HG02884 (cell line): ENCODE results near the gene SSTR5.

Experiments used
- ATAC-seq: cut with Tn5 transposase; IDR thresholded peaks from one replicate; pipeline ENCODE4 v1.9.1; 2021; ENCODE audit warnings: mild to moderate bottlenecking, moderate library complexity; ENCODE audit not compliant: unreplicated experiment

Gene SSTR5

DNA sequence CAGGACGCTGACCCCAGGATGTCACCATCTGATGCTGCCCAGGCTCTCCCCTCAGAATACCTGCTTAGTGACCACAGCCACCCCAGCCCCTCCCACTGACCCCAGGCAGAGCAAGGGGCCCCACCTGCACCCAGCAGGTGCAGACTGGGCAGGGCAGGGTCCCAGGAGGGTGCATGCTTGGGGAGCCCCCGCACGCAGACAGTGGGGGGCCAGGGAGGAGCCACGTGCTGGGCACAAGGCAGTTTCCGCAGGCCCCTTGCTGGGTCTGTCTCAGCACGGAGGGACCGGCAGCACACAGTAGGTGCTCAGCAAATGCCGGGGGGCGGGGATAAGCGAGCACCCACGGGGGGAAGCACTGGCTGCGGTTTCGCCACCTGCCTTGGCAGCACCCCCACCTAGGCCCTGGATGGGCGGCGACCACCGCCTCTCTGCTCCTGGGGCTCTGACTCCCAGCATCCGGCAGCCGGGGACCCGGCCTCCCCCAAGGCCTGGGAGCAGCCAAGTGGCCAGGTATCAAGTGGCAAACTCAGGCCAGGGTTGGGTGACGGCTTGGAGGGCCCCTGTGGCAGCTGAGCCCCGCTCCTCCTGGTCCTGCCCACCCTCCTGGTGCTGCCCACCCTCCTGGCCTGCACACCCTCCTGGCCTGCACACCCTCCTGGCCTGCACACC, 18.7 kb upstream of the SSTR5 start:
- ATAC-seq, result no peak

DNA sequence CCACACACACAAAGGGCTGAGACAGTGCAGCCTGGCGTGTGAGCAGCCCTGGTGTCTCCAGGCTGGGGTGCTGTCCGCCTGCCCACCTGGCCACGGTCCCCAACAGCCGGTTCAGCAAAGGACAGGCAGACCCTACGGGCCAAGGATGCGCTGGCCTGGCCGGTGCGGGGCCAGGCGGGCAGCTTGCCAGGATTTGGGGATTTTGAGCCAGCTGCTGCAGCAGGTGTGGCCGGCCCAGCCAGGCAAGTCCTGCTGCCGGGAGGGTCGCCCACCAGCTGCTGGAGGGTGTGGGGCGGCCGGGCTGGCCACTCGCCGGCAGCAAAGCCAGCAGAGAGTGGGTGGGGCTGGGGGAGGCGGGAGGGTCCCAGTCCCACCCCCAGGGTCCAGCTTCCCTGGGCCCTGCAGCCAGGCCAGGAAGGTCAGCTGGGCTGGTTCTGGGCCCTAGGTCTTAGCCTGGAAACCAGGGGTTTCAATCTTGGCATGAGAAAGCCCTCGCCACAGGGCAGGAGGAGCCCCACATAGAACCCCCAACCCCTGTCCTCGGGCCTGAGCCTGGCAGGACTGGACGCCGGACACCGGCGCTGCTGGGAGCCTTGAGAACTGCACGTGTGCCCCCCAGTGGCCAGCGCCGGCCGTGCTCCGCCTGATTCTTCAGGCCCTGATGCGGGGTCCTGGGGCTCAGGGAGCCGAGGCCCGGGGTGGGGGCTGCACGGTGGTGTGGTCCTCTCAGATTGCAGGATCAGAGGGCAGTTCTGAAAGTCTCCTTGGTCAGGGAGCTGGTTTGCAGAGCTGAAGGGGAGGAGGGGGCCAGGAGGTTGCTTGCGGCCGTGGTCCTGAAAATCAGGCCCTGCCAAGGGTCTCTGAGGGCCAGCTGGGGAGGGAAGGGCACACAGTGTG, 17.6 kb upstream of the SSTR5 start:
- no peak for ATAC-seq

DNA sequence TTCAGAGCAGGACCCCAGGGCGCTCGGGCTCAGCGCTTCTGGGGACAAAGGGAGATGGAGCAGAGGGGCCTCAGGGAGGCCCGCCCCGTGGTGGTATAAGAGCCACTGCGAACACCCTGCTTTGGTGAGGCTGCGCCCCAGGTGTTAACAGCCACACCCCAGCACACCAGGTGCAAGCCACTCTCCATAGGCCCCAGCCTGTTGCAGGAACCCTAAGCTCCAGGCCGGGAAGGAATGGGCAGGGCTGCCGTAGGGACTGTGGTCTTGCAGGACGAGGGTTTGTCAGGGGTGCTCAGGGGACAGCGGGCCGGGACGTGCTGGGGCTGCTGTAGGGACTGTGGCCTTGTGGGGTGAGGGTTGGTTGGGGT, 17.0 kb upstream of the SSTR5 start:
- ATAC-seq, result no peak

DNA sequence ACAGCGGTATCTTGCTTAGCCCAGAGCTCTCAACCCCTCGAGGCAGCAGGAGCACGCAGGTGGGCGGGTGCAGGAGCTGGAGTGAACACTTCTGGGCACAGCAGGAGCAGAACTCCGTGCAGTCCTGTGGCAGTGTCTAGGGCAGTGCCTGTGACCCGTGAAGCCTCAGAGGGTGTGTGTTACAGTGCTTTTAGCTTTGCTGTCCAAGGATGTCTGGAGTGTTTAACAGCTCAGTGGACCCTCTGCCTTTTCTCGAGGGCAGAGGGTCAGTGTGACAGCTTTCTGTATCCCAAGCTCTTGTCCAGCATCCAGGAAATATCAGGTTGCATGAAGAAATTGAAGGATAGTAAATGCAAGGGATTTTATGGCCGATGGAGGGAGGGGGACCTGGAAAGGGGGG, 16.4 kb upstream of the SSTR5 start:
- no peak for ATAC-seq

DNA sequence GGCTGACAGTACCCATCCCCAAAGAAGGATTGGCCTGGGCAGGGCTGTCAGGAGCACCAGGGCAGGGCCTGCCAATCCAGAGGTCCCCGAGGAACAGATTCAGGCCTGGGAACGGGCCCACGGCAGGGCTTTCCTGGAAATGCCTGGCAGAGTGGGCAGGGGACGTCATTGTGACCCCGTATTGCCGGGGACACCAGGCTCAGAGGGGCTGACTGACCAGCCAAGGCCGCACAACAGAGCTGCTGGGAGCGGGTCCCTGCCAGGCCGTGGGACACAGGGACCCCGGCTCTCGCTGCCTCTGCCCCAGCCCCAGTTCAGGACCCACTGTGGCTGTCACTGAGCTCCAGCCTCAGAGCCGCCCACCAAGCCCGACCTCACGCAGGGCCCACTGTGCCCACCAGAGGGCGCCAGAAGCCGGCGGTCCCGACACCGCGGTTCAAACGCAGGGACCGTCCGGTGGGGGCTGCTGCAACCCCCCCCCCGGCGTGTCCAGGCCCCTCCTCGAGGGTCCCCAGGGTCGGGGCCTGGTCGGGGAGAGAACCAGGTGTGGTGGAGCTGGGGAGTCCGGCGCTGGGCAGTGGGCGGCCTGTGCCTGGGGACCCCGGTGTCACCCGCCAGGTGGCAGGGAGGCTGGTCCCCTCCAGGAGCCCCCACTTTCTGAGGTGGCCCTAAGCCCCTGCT, 15.2 kb upstream of the SSTR5 start:
- ATAC-seq, result no peak

DNA sequence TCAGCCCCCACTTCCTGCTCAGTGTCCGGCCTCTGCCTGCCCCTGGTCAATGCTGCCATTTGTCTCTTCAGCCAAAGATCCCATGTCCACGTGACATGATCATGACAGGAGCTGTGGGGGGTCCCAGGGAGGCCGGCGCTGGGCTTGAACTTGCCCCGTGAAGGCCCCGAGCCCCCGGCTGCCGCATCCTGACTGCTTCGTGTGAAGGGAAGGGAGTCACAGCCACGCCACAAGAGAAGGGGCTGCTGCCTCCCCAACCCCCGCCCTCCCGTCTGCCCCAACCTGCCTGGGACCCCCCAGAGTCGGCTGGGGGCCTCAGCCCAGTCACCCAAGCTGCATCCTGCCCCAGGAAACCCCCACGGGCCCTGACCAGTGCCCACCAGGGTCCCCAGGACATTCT, 14.3 kb upstream of the SSTR5 start:
- ATAC-seq, result no peak

DNA sequence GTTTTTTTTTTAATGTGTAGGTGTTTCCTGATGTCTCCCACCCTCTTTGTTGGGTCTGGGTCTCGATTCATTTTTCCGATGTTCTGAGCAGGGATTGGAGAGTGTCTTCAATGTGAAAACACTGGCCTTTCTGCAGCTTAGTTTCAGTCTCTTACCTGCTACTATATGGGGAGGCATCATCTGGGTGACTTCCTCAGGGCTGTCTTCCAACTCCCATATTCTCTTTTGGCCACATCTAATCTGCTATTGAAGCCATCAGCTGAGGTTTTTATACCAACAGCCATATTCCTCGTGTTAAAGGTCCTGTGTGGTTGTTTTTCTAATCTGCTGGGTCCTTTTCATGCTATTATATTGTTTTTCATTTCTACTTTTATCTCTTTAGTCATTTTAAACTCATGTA, 13.2 kb upstream of the SSTR5 start:
- no peak for ATAC-seq

DNA sequence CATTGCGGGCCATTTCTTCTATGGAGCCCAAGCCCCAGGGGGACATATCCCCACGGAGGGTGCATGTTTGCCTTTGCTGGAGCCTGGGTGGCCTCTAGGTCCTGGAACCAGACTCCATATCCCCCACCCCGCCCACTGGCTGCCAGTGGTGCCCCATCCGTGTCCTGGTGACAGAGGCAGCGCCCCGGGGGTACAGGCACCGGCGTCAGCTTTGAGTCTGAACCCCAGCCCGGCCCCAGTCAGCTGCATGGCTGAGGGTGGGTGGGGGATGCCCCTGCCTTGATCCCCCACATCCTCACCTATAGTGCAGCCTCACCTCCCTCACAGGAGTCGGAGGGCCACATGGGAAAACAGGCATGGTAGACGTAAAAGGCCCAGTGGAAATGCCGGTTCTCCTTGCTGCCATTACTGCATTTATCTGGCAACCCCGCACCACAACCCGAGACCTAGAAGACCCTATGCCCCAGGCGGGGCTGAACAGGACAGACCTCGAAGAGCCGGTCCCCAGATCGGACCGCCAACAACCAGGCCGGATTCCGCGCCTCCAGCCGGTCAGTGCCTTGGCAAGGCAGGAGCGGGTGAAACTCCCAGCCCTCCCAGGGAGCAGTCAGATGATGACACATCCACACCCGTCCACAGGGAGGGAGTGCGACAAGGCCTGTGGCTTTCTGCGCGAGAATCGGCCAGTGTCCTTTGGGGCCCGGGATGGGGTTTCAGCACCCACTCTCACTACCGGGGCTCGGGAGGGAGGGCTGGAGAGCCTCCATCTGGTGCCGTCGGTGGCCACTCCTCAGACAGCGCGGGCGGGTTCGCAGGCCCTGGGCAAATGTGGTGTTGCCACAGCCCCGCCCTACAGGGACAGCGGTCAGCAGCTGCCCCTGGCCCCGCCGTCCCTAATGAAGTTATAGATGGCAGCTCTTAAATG, 11.9 kb upstream of the SSTR5 start:
- ATAC-seq, result no peak

DNA sequence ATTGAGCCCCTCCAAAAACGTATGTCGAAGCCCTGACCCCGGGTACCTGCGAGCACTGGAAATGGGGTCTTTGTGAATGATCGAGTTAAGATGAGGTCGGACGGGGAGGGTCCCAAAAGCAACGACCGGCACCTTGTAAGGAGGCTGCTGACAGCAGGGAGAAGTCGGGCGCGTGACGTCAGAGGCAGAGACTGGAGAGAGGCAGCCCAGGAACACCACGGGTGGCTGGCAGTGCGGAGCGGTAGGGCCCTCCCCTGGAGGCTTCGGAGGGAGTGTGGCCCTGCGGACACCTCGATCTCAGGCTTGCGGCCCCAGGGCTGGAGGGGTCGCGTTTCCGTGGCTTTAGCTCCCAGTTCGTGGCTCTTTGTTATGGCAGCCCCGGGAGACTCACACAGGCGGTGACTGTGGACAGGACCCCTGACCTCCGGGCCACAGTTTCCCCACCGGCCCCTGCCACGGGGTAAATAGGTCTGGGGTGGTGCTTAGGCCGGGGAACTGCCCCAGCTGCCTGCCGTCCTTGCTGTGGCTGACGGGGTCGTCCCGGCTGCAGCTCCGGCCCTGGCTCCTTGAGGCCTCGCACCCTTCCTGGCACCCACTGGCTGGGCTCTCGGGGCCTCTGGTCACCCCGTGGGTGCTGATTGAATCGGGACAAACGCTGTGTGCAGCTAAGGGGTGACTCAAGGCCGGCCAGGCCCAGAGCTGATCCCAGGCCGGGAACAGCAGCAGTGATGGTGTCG, 10.6 kb upstream of the SSTR5 start:
- no peak for ATAC-seq

DNA sequence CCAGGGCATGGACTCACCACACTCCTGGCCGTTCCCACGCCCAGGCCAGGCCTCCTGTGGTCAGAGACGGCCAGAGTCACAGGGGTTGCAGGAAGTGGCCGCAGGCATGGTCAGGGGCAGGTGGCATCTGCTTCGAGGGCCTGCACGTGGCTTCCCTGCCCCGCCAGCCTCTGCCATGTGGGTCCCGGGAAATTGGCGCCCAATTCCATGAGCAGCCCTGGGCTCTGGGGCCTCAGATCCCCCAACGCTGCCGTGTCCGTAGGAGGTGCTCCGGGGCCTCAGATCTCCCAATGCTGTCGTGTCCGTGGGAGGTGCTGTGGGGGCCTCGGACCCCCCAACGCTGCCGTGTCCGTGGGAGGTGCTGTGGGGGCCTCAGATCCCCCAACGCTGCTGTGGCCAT, 9.7 kb upstream of the SSTR5 start:
- no peak for ATAC-seq

DNA sequence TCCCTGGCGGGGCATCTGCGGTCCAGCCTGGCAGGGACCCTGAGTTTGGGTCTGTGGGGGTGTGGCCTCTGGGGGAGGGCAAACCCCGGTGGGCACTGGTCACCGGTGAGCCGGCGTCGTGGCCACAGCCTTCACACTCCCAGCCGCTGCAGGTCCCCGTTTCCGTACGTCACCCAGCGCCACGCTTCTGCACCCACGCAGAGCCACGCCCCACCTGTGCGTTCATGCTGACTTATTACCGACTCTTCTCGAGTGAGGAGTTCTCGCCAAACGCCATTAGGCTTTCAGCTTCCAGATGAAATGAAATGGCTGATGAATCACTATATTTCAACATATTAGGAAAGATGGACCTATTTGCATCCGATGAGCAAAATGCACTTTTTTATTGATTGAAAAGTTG, 8.8 kb upstream of the SSTR5 start:
- no peak for ATAC-seq

DNA sequence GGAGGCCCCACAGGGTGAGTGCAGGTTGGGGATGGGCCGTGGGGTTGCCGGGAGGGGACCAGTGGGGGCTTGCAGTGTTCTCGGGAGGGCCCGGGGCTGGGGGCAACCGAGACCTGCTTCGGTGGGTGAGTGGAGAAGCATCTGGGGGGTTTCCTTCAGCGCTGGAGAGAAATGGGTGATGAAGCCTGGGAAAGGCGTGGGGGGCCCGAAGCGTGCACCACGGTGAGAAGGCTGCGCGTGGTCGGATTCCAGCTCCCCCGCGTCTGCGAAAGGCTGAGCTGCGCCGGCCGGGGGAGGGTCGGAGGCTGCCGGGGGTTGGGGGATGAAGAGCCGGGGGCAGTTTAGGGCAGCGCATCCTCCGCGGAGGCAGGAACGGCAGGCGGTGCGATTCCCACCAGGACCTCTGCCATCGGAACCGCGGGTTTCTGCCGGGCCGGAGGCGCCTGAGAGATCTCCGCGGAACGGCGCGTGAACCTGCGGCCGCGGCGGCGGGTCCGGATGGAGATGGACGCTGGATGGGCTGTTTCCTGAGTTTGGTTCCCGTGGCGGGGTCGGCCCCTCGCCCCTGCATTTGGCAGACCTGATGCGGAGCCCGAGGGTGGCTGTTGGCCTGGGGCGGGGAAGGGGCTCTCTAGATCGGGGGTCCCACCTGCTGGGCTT, 6.9 kb upstream of the SSTR5 start:
- no peak for ATAC-seq

DNA sequence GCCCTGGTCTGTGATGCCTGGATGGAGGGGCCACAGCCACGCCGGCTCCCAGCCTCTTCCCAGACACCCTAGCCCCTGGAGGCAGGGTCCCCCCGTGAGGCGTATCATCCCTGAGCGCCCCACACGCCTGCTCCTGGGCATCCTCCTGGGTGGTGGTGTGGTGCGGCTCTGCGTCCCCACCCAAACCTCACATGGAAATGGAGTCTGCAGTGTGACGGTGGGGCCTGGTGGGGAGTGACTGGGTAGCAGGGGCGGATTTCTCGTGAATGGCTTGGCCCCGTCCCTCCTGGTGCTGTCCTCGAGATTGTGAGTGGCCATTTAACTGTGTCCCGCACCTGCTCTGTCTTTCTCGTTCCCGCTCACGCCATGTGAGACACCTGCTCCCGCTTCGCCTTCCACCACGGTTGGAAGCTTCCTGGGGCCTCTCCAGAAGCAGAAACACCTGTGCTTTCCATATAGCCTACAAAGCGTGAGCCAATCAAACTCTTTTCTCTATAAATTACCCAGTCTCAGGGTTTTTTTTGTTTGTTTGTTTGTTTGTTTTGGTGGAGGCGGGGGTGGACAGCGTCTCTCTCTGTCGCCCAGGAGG, 5.9 kb upstream of the SSTR5 start:
- no peak for ATAC-seq

DNA sequence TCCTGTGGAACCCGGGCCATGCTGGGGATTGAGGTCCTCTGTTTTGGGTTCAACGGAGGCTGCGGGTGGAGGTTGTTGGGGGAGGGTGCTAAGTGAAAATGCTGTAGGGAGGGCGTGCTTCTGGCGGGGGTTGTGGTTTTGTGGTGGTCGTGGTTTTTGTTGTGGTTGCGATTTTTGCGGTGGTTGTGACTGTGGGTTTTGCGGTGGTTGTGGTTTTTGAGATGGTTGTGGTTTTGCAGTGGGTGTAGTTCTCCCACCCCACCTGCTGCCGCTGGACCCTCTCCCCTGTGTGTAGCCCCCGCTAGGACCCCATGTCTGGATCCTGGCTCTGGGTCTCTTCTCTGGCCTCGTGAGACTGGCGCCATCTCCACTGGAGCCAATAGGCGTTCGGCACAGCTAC, 4.9 kb upstream of the SSTR5 start:
- no peak for ATAC-seq

DNA sequence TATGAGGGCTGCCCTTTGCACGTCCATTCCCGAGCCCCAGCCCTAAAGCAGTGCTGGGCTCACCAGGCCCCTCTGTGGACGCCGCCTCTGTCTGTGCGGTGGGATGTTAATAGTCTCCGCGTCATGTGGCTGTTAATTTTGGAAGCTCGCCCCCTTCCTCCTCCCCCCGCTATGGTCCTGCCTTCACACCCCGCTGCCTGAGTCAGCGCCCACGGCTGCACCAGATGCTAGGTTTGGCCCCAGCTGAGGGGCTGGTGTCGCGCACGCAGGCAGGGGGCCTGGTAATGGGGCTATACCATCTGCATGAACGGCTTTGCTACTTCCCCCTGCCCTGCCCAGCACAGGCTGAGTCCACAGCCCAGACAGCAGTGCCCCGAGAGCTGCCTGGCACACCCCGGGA, 4.1 kb upstream of the SSTR5 start:
- no peak for ATAC-seq

DNA sequence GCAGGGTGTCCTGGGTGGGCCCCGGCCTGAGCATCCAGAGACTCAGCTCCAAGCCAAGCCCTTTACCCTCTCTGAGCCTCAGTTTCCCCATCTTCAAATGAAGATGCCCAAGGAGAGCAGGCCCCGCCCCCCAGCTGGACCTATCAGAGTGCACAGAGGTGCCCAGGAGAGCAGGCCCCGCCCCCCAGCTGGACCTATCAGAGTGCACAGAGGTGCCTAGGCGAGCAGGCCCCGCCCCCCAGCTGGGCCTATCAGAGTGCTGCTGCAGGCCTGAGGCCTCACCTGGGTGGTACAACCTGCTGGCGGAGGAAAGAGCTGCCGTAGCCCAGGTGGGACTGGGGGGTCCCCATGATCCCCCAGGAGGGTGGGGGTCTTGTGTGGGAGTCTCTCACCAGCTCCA, 3.4 kb upstream of the SSTR5 start:
- no peak for ATAC-seq

DNA sequence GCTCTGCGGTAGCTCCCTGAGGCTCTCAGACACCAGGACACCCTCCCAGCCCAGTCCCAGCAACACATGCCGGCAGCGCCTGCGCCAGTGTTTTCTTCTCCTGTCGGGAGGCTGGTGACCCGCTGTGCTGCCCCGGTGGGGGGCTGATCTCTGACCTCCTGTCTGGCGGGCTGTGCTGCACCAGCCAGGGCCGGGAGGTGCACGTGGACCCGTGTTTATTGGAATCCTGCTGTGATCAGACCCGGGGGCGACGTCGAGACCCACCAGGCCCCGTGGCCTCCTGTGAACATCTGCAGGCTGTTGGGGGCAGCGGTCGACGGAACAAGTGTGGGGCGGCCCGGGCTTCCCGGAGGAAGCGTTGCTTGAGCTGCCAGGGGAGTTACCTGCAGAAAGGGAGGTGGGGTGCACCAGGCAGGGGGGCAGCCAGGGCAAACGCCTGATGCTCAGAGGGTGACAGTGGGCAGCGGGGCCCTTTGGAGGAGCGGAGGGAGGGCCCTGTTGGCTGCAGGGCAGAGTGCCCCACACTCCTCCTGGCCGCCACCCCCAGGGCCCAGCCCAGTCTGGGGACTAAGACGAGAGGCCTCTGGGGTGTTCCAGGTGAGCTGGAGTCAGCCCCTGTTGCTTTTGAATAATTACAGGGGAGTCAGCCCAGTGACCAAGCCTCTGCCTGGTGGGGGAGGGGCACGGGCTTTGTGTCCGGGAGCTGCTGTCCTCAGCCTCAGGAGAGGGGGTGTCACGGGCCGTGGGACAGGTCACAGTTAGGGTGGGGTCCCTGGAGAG, 2.3 kb upstream of the SSTR5 start:
- no peak for ATAC-seq

DNA sequence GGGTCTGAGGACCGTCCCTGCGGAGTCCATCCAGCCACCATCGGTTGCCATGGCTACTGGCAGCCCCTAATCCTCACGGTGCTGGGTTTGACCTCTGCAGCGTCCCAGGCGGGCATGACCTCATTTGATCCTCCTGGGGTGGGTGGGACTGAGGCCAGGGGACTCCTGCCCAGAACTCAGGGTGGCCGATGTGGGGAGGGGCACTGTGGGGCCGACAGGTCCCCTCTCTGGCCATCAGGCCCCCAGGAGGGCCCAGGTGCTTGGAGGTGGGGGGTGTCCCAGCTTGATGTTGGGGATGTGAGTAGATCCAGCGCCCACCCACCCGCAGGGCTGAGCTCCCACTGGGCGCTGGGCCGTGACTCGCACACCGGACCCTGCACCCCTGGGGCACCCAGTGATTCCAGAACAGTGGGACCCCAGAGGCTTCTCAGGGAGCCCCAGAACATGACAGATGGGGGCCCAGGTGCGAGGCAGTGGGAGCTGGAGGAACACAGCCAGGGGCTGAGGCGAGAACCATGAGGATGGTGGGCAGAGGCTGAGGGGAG, 1.6 kb upstream of the SSTR5 start:
- ATAC-seq, result no peak
